Endodermal cell (in vitro differentiated cells): ENCODE results near the gene FBXO17. TPM values are rescaled to one million over a fixed set of nuclear protein-coding genes. Genes with fewer than 3 reads are reported as not detected.
A peak's percentile ranks its signal among the peaks of the same experiment; 100 is the strongest.

Experiments
- DNase-seq: peaks from one replicate; pipeline ENCODE4 v3.0.0-alpha.2; 2017
- H3K27ac ChIP-seq: 2 replicates; pipeline ENCODE4 v1.5.1; 2013; ENCODE audit warnings: mild to moderate bottlenecking, low read depth, low read length, moderate library complexity
- H3K27me3 ChIP-seq: 2 replicates; pipeline ENCODE4 v1.6.1; 2013; ENCODE audit warnings: mild to moderate bottlenecking, low read length, moderate library complexity; ENCODE audit not compliant: insufficient read depth, control insufficient read depth, poor library complexity, severe bottlenecking
- H3K36me3 ChIP-seq: 2 replicates; pipeline ENCODE4 v1.7.0; 2013; ENCODE audit warnings: mild to moderate bottlenecking, low read length, moderate library complexity; ENCODE audit not compliant: control insufficient read depth, insufficient read depth
- H3K4me1 ChIP-seq: one replicate; pipeline ENCODE4 v1.7.0; 2013; ENCODE audit warnings: low read length; ENCODE audit not compliant: control insufficient read depth, insufficient read depth
- H3K4me3 ChIP-seq: 2 replicates; pipeline ENCODE4 v1.5.1; 2013; ENCODE audit warnings: mild to moderate bottlenecking, low read length, moderate library complexity
- H3K9ac ChIP-seq: 2 replicates; pipeline ENCODE4 v1.6.1; 2013; ENCODE audit warnings: mild to moderate bottlenecking, low read length, moderate library complexity; ENCODE audit not compliant: poor library complexity, severe bottlenecking; ENCODE audit errors: extremely low read depth
- H3K9me3 ChIP-seq: 2 replicates; pipeline ENCODE4 v1.6.1; 2013; ENCODE audit warnings: mild to moderate bottlenecking, low read length, moderate library complexity; ENCODE audit not compliant: control insufficient read depth
- H3K27ac Mint-ChIP-seq: 2 replicates; pipeline ENCODE4 v1.8.0; 2020; ENCODE audit warnings: mixed read lengths
- H3K27me3 Mint-ChIP-seq: 2 replicates; pipeline ENCODE4 v1.8.0; 2021; ENCODE audit warnings: mild to moderate bottlenecking, mixed read lengths; ENCODE audit not compliant: insufficient read depth
- H3K36me3 Mint-ChIP-seq: 2 replicates; pipeline ENCODE4 v1.8.0; 2020; ENCODE audit warnings: low read depth, mixed read lengths
- H3K4me1 Mint-ChIP-seq: 2 replicates; pipeline ENCODE4 v1.8.0; 2020; ENCODE audit warnings: mixed read lengths
- H3K4me3 Mint-ChIP-seq: 2 replicates; pipeline ENCODE4 v1.8.0; 2020; ENCODE audit warnings: mild to moderate bottlenecking, moderate library complexity, mixed read lengths
- H3K9me3 Mint-ChIP-seq: 2 replicates; pipeline ENCODE4 v1.8.0; 2020; ENCODE audit warnings: mild to moderate bottlenecking, mixed read lengths
- WGBS, 2 experiments: methylation state at CpG; one replicate each; pipeline versions ENCODE4 v1.1.5 to v1.1.7; 2013; ENCODE audit warnings: missing lambda C conversion rate in 2 of 2, mixed read lengths in 1 of 2; ENCODE audit not compliant: insufficient coverage in 1 of 2, insufficient read length in 1 of 2; 5-methylcytosine and 5-hydroxymethylcytosine counted together
- total RNA-seq, 2 donors: library from RNA; stranded (reverse); fragmentation: NEBNext Ultra II Directional in 1 of 2; extraction: Animal tissue kit (Norgen Biotek cat#: 25700) in 1 of 2; gene quantifications; 2 replicates in 1 of 2; 3 replicates in 1 of 2; pipeline ENCODE4 v1.2.1, GENCODE V29; 2021
- TF ChIP-seq, protein P1 (sequence below): fragments of 200-600 bp; sonication (generic); conservative IDR thresholded peaks from 2 replicates; pipeline ENCODE4 v1.5.0; 2021; ENCODE audit warnings: antibody characterized with exemption, mild to moderate bottlenecking

FBXO17 gene
- total RNA-seq, 2 donors from 2014 or later, result 21.2 to 40.3 TPM

GRCh38 chr19:38900743-38901190, 74.8 kb downstream of the FBXO17 start:
- H3K27me3 Mint-ChIP-seq, result peaks cover 18% of the 10 kb centered on the region
- Histone ChIP-seq H3K27me3 (no peaks in the 10 kb centered on the region), H3K9me3 (peaks cover 7% of the 10 kb centered on the region), H3K4me1 (no peaks in the 10 kb centered on the region), H3K9ac (peak overlapping the region; percentile 87), H3K27ac (no peak overlapping the region), H3K36me3 (no peaks in the 10 kb centered on the region), H3K4me3 (peak overlapping the region; percentile 85)
- peaks cover 20% of the 10 kb centered on the region for H3K36me3 Mint-ChIP-seq
- 52 to 86% methylated on average over 1 to 3 of the region's 3 CpGs for WGBS, 2 experiments
- H3K27ac Mint-ChIP-seq, result peak overlapping the region; percentile 96
- H3K9me3 Mint-ChIP-seq, result peaks cover 9% of the 10 kb centered on the region
- peak overlapping the region; percentile 67 for H3K4me3 Mint-ChIP-seq
- TF ChIP-seq, protein P1, sequence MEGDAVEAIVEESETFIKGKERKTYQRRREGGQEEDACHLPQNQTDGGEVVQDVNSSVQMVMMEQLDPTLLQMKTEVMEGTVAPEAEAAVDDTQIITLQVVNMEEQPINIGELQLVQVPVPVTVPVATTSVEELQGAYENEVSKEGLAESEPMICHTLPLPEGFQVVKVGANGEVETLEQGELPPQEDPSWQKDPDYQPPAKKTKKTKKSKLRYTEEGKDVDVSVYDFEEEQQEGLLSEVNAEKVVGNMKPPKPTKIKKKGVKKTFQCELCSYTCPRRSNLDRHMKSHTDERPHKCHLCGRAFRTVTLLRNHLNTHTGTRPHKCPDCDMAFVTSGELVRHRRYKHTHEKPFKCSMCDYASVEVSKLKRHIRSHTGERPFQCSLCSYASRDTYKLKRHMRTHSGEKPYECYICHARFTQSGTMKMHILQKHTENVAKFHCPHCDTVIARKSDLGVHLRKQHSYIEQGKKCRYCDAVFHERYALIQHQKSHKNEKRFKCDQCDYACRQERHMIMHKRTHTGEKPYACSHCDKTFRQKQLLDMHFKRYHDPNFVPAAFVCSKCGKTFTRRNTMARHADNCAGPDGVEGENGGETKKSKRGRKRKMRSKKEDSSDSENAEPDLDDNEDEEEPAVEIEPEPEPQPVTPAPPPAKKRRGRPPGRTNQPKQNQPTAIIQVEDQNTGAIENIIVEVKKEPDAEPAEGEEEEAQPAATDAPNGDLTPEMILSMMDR, result no peak
- H3K4me1 Mint-ChIP-seq, result peaks cover 18% of the 10 kb centered on the region
- no peak for DNase-seq

DNA sequence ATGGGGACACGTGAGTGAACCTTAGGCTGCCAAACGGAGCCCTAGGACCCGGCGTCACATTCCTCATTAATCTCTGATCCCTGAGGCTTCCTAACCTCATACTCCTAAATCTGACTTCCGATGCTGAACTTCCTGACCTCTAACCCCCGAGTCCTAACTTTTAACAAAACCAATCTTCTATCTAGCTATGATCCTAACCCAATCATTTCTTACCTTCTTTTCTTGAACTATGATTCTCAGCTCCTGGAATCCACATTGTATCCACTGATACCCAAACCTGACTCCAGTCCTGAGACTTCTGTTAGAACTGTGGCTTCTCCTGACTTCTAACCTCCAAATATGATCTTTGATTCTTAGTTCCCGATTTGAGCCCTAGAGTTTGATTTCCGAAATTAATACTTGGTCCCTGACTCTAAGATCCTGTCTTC, 75.3 kb downstream of the FBXO17 start:
- H3K27ac ChIP-seq, result peak overlapping the region; percentile 86
- no peaks in the 10 kb centered on the region for H3K4me1 ChIP-seq
- H3K27me3 ChIP-seq, result no peaks in the 10 kb centered on the region
- H3K9me3 Mint-ChIP-seq, result peaks cover 9% of the 10 kb centered on the region
- WGBS, 2 experiments, result 0 to 5% methylated on average over 5 to 8 of the region's 8 CpGs
- no peaks in the 10 kb centered on the region for H3K36me3 ChIP-seq
- peaks cover 17% of the 10 kb centered on the region for H3K36me3 Mint-ChIP-seq
- H3K4me3 Mint-ChIP-seq, result peak overlapping the region; percentile 67
- peak overlapping the region; percentile 85 for H3K4me3 ChIP-seq
- TF ChIP-seq, protein P1, result no peak
- H3K27ac Mint-ChIP-seq, result peak overlapping the region; percentile 96
- peaks cover 18% of the 10 kb centered on the region for H3K4me1 Mint-ChIP-seq
- H3K27me3 Mint-ChIP-seq, result peaks cover 18% of the 10 kb centered on the region
- peaks cover 7% of the 10 kb centered on the region for H3K9me3 ChIP-seq
- H3K9ac ChIP-seq, result peak overlapping the region; percentile 87
- no peak for DNase-seq

GRCh38 chr19:38899447-38900201, 75.9 kb downstream of the FBXO17 start, which contains the start of the genes NFKBIB and SIRT2:
Gene NFKBIB (plus strand): TSS chr19:38899969. CDS start chr19:38900033, 64 bp downstream.
Gene SIRT2 (minus strand): TSS chr19:38899618. CDS start chr19:38899521, 97 bp downstream.
- H3K4me1 Mint-ChIP-seq, result peaks cover 16% of the 10 kb centered on the region
- WGBS, 2 experiments, result 1% methylated on average over 31 to 64 of the region's 64 CpGs
- peak within 1 kb of the TSS; percentile 86 for H3K27ac ChIP-seq

More at GRCh38 chr19:38899447-38900201, 75.9 kb downstream of the FBXO17 start, which contains the start of the genes NFKBIB and SIRT2:
- Mint-ChIP-seq H3K27ac (peak within 1 kb of the TSS; percentile 96), H3K9me3 (peaks cover 9% of the 10 kb centered on the region), H3K27me3 (peaks cover 18% of the 10 kb centered on the region), H3K4me3 (peak within 1 kb of the TSS; percentile 67), H3K36me3 (peaks cover 12% of the 10 kb centered on the region)
- peak; percentile 100 for DNase-seq
- TF ChIP-seq, protein P1, result no peak
- Histone ChIP-seq H3K27me3 (no peaks in the 10 kb centered on the region), H3K9ac (peak within 1 kb of the TSS; percentile 87), H3K36me3 (no peaks in the 10 kb centered on the region), H3K9me3 (peaks cover 7% of the 10 kb centered on the region), H3K4me1 (no peaks in the 10 kb centered on the region), H3K4me3 (peak within 1 kb of the TSS; percentile 85)
